Ovary (tissue), 3 donors: ENCODE measurements around the gene PLEKHH1.

Experiments used
- EP300 ChIP-seq: sonication (generic); formaldehyde crosslinking; IDR thresholded peaks from one replicate; pipeline ENCODE4 v1.6.1; 2017; ENCODE audit warnings: antibody characterized with exemption
- POLR2A ChIP-seq: fragments of 450-650 bp; IDR thresholded peaks from one replicate; pipeline ENCODE4 v1.6.1; 2017; ENCODE audit warnings: antibody characterized with exemption, mild to moderate bottlenecking, moderate library complexity
- TF ChIP-seq, protein P1 (sequence below), 3 donors: fragments of 450-650 bp in 2 of 3; fragments of 200-600 bp in 1 of 3; IDR thresholded peaks; one replicate each; pipeline versions ENCODE4 v1.5.1 to v1.8.0; 2016 to 2022; ENCODE audit warnings: antibody characterized with exemption in 3 of 3, mild to moderate bottlenecking in 1 of 3
- donor health status: DM: no; HTN: no; CAD: no.

DNA sequence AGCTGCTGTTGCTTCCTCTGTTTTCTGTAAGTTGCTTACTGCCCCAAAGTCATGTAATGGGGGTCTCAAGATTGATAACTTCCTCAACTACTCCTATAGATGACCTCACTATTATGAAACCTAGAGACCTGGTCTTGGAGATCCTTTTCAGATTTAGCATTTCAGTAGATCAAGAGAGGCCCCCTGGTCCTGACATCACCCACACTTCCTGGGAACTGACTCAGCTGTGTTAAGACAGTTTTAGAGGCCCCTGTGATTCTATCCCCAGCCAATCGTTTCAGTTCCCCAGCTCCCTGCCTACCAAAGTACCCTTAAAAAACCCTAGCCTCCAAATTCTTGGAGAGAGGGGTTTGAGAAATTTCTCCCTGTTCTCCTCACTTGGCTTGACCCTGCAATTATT, 77.4 kb downstream of the PLEKHH1 start:
- TF ChIP-seq, protein P1, sequence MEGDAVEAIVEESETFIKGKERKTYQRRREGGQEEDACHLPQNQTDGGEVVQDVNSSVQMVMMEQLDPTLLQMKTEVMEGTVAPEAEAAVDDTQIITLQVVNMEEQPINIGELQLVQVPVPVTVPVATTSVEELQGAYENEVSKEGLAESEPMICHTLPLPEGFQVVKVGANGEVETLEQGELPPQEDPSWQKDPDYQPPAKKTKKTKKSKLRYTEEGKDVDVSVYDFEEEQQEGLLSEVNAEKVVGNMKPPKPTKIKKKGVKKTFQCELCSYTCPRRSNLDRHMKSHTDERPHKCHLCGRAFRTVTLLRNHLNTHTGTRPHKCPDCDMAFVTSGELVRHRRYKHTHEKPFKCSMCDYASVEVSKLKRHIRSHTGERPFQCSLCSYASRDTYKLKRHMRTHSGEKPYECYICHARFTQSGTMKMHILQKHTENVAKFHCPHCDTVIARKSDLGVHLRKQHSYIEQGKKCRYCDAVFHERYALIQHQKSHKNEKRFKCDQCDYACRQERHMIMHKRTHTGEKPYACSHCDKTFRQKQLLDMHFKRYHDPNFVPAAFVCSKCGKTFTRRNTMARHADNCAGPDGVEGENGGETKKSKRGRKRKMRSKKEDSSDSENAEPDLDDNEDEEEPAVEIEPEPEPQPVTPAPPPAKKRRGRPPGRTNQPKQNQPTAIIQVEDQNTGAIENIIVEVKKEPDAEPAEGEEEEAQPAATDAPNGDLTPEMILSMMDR (IDR thresholded peaks at IDR 0.05): no peak
- TF ChIP-seq POLR2A (no peak), EP300 (no peak)
